ENCODE measurements around the gene GOLM1.
"Not testable (repeated sequence)": the region's sequence is repeated elsewhere in the genome, so short reads cannot be mapped to it uniquely, and the experiment has no call there.

Gene GOLM1

GRCh38 chr9:86082870-86083269 is 16.5 kb downstream of the GOLM1 start:
- no peak for DNase-seq (ENCODE audit: low read depth)

- no peak for DNase-seq (ENCODE audit: low read depth)
Measured at GRCh38 chr9:86079865-86080469, 19.4 kb downstream of the GOLM1 start.

GRCh38 chr9:86079421-86079831 is 19.9 kb downstream of the GOLM1 start:
- DNase-seq (ENCODE audit: low read depth): no peak

- DNase-seq (ENCODE audit: low read depth): no peak
Measured at GRCh38 chr9:86078731-86079130, 20.6 kb downstream of the GOLM1 start.

- DNase-seq (ENCODE audit: low read depth): no peak
Measured at GRCh38 chr9:86077276-86077675, 22.1 kb downstream of the GOLM1 start.

GRCh38 chr9:86075132-86076109 is 23.9 kb downstream of the GOLM1 start:
- DNase-seq (ENCODE audit: low read depth): no peak

- DNase-seq (ENCODE audit: low read depth): no peak
Measured at GRCh38 chr9:86073839-86074238, 25.5 kb downstream of the GOLM1 start.

GRCh38 chr9:86072394-86072877 is 26.9 kb downstream of the GOLM1 start:
- DNase-seq (ENCODE audit: low read depth): no peak

- no peak for DNase-seq (ENCODE audit: low read depth)
Measured at GRCh38 chr9:86069206-86069869, 30.0 kb downstream of the GOLM1 start.

GRCh38 chr9:86064220-86064619 is 35.1 kb downstream of the GOLM1 start:
- DNase-seq (ENCODE audit: low read depth): no peak

- DNase-seq (ENCODE audit: low read depth): no peak
Measured at GRCh38 chr9:86062845-86063693, 36.3 kb downstream of the GOLM1 start.

GRCh38 chr9:86061972-86062739 is 37.2 kb downstream of the GOLM1 start:
- DNase-seq (ENCODE audit: low read depth): no peak

GRCh38 chr9:86057491-86057890 is 41.9 kb downstream of the GOLM1 start:
- DNase-seq (ENCODE audit: low read depth): no peak

GRCh38 chr9:86054695-86055094 is 44.7 kb downstream of the GOLM1 start:
- DNase-seq (ENCODE audit: low read depth): no peak

GRCh38 chr9:86052556-86053468 is 46.5 kb downstream of the GOLM1 start:
- DNase-seq (ENCODE audit: low read depth): no peak

GRCh38 chr9:86048018-86048742 is 51.2 kb downstream of the GOLM1 start:
- not testable (repeated sequence) for DNase-seq (ENCODE audit: low read depth)

- no peak for DNase-seq (ENCODE audit: low read depth)
Measured at GRCh38 chr9:86047361-86047760, 52.0 kb downstream of the GOLM1 start.

GRCh38 chr9:86046930-86047341 is 52.4 kb downstream of the GOLM1 start:
- no peak for DNase-seq (ENCODE audit: low read depth)

- DNase-seq (ENCODE audit: low read depth): no peak
Measured at GRCh38 chr9:86046071-86046636, 53.2 kb downstream of the GOLM1 start.
